Esophagus (tissue), 2 donors: ENCODE data around the gene TMEM117. TPM values are rescaled to one million over a fixed set of nuclear protein-coding genes. Genes with fewer than 3 reads are reported as not detected.

Source experiments
- H3K27ac ChIP-seq, 2 donors: one replicate each; pipeline ENCODE4 v1.5.1; 2013; ENCODE audit warnings: low read depth in 2 of 2, mild to moderate bottlenecking in 2 of 2, inconsistent platforms in 1 of 2, low read length in 1 of 2, moderate library complexity in 1 of 2
- H3K27me3 ChIP-seq, 2 donors: one replicate each; pipeline ENCODE4 v1.6.1; 2013; ENCODE audit warnings: low read length in 2 of 2, control low read depth in 1 of 2, mild to moderate bottlenecking in 1 of 2; ENCODE audit not compliant: insufficient read depth in 2 of 2, control insufficient read depth in 1 of 2
- H3K36me3 ChIP-seq, 2 donors: one replicate each; pipeline ENCODE4 v1.6.1; 2013; ENCODE audit warnings: low read length in 1 of 2; ENCODE audit not compliant: control insufficient read depth in 2 of 2, insufficient read depth in 2 of 2
- H3K4me1 ChIP-seq, 2 donors: one replicate each; pipeline ENCODE4 v1.6.1; 2013; ENCODE audit warnings: low read length in 1 of 2; ENCODE audit not compliant: control insufficient read depth in 2 of 2, insufficient read depth in 2 of 2
- H3K4me3 ChIP-seq, 2 donors: one replicate each; pipeline ENCODE4 v1.5.1; 2013; ENCODE audit warnings: low read length in 2 of 2, mild to moderate bottlenecking in 2 of 2, low read depth in 1 of 2, moderate library complexity in 1 of 2
- H3K9me3 ChIP-seq, 2 donors: one replicate each; pipeline ENCODE4 v1.6.1; 2013; ENCODE audit warnings: mild to moderate bottlenecking in 2 of 2, low read depth in 1 of 2, low read length in 1 of 2, moderate library complexity in 1 of 2; ENCODE audit not compliant: control insufficient read depth in 2 of 2, insufficient read depth in 1 of 2
- WGBS, 2 donors: extraction: QIAGEN DNeasy Blood & Tissue Kit; methylation state at CpG; one replicate each; pipeline ENCODE4 v1.1.7; 2013; 5-methylcytosine and 5-hydroxymethylcytosine counted together
- polyA plus RNA-seq, 2 donors: library from polyadenylated mRNA; stranded (reverse); fragments of 200-250 nt; gene quantifications; one replicate each; pipeline ENCODE4 v1.2.3, GENCODE V29; 2013
- donor health status: healthy with polysubstance abuse.
- donor health status: Bipolar disorder and iron deficiency.

TMEM117 gene
- polyA plus RNA-seq, 2 donors = 5.2 to 6.6 TPM

DNA sequence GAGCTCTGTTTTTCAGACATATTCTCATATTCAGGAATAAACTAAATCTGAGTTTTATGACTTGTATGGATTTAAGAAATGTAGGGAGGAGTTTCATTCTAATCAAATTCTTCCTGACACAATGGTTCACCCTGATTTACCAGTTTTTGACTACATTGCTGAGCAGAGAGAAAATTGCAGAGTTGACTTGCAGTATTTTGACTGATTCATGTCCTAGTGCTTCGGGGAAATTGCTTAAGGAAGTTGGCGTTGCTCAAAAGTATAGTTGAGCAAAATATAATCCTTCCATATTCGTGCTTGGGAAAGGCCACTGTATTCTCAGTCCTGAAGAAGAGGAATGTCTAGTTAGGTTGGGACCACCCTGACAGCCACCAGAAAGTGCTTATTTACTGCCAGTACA is 28.5 kb upstream of the TMEM117 start:
- peak overlapping the region in 1 of 2 donors; percentile 97 for H3K4me3 ChIP-seq
- no peaks in the 10 kb centered on the region for H3K36me3 ChIP-seq
- H3K27ac ChIP-seq = peak overlapping the region; percentile 71 to 90
- no peaks in the 10 kb centered on the region for H3K27me3 ChIP-seq
- H3K4me1 ChIP-seq = no peaks in the 10 kb centered on the region
- no peaks in the 10 kb centered on the region for H3K9me3 ChIP-seq
- WGBS, 2 donors = 54 to 62% methylated on average over 3 of the region's 3 CpGs

DNA sequence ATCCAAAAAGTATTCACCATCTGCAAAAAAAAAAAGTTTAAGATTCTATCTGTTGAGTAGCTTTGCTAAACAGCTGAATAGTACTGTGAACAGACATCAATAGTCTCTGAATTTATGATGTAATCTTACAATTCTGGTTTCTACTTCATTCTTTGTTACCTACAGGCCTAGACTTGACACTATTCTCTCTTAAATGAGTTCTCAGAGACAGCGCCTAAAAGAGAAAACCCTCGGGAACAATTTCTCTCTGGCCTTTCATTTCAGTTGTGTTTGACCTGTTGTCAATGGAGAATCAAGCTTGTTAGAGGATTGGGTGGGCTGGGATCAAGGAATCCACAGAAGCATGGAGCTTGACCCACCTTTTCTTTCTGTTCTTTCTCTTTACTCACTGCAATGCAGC is 23.8 kb upstream of the TMEM117 start:
- Histone ChIP-seq H3K4me3 (no peak overlapping the region), H3K27me3 (no peaks in the 10 kb centered on the region), H3K27ac (peak overlapping the region; percentile 86), H3K36me3 (no peaks in the 10 kb centered on the region), H3K9me3 (no peaks in the 10 kb centered on the region), H3K4me1 (no peaks in the 10 kb centered on the region)
- WGBS, 2 donors = 49 to 65% methylated on average over 2 of the region's 2 CpGs

DNA sequence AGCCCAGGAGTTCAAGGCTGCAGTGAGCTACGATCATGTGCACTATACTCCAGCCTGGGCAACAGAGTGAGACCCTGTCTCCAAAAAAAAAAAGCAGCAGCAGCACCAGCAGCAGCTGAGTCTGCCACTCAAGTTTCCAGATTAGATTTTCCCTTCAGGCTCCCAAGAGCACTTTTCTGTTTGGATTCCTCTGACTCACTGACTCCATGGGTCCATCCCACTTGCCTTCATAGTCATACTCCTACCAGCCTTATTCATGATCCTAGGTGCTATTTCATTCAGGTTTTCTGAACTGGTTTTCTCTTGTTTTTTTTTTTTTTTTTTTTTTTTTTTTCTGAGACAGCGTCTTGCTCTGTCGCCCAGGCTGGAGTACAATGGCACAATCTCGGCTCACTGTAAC is 23.0 kb upstream of the TMEM117 start:
- peak overlapping the region; percentile 82 to 86 for H3K27ac ChIP-seq
- H3K36me3 ChIP-seq = no peaks in the 10 kb centered on the region
- H3K4me1 ChIP-seq = no peaks in the 10 kb centered on the region
- WGBS, 2 donors = 67 to 86% methylated on average over 4 of the region's 4 CpGs
- no peaks in the 10 kb centered on the region for H3K9me3 ChIP-seq
- no peak overlapping the region for H3K4me3 ChIP-seq
- H3K27me3 ChIP-seq = no peaks in the 10 kb centered on the region

DNA sequence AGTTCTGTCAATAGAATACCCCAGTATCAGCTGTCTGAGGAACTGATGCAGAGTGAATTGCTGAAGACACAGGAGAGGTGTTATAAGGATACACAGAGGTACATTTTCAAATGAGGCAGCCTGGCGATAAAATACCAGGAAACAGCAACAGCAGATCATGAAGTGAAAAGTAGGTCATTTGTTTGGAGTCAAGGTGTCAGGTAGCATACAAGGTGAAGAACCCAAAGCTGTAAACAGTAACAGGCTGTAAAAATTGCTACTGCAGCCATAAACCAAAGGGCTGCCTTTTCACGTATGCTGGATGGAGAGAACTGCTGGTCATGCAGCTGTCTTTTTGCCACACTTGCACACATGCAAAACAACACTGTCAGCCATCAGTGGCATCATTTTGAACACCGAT is 20.5 kb upstream of the TMEM117 start:
- no peaks in the 10 kb centered on the region for H3K27me3 ChIP-seq
- H3K9me3 ChIP-seq = no peaks in the 10 kb centered on the region
- no peaks in the 10 kb centered on the region for H3K36me3 ChIP-seq
- no peaks in the 10 kb centered on the region for H3K4me1 ChIP-seq
- H3K27ac ChIP-seq = no peak overlapping the region
- no peak overlapping the region for H3K4me3 ChIP-seq
- 73 to 74% methylated on average over 3 of the region's 3 CpGs for WGBS, 2 donors

DNA sequence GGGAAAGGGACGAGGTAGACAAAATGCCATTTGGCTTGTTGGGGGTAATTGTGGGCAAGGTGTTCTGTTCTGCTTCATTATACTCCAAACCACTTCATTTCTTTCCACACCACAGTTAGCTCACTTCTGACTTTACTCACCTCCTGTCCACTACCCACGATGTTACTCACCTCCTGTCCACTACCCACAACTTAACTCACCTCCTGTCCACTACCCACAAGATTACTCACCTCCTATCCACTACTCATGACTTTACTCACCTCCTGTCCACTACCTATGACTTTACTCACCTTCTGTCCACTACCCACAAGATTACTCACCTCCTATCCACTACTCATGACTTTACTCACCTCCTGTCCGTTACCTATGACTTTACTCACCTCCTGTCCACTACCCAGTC is 19.7 kb upstream of the TMEM117 start:
- Histone ChIP-seq H3K36me3 (no peaks in the 10 kb centered on the region), H3K4me1 (no peaks in the 10 kb centered on the region), H3K9me3 (no peaks in the 10 kb centered on the region), H3K27ac (no peak overlapping the region), H3K27me3 (no peaks in the 10 kb centered on the region), H3K4me3 (no peak overlapping the region)
- WGBS, 2 donors = 82 to 85% methylated on average over 3 of the region's 3 CpGs

DNA sequence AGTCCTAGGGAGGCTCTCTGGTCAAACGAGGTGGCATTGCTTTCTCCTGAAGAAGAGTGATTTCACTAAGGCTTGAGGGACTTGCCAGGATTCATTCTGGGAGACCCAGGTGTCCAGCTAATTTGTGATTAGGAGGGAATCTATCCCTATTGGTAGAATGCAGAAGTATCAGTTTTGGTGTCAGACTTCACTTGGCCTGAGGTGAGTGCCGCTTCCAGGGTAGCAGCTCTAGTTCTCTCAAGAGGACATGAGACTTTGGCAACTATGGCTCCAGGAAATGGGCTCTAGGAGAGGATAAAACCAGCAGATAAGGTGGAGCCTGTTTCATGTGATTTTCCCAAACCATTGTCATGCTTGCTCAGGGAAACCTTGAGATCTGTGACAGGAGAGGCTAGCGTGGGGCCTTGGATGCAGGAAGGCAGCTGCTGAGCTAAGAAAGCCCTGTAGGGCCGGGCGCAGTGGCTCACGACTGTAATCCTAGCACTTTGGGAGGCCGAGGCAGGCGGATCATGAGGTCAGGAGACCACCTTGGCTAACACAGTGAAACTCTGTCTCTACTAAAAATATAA is 11.6 kb upstream of the TMEM117 start:
- no peak overlapping the region for H3K27ac ChIP-seq
- H3K9me3 ChIP-seq = no peaks in the 10 kb centered on the region
- no peaks in the 10 kb centered on the region for H3K4me1 ChIP-seq
- no peaks in the 10 kb centered on the region for H3K36me3 ChIP-seq
- 91% methylated on average over 8 of the region's 8 CpGs for WGBS, 2 donors
- H3K27me3 ChIP-seq = no peaks in the 10 kb centered on the region
- no peak overlapping the region for H3K4me3 ChIP-seq

DNA sequence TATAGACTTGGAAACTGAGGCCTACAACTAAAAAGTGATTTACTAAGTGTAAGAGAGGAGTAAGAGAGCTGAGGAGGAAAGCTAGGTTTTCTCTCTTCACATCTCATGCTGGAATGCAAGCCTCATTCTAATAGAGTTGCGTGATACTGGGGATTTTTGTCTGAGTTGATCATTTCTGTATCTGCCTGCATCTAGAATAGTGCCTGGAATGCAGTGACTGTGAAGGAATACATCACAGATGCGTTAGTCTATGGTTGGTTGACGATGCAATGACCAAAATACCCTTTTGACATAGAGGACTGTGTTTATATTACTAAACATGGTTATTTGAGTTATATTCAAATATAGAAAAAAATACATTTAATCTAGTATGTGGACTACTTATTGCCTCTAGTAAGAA is 9.2 kb upstream of the TMEM117 start:
- Histone ChIP-seq H3K9me3 (no peaks in the 10 kb centered on the region), H3K4me3 (no peak overlapping the region), H3K27me3 (no peaks in the 10 kb centered on the region), H3K4me1 (no peaks in the 10 kb centered on the region), H3K36me3 (no peaks in the 10 kb centered on the region), H3K27ac (no peak overlapping the region)
- 87 to 93% methylated on average over 3 of the region's 3 CpGs for WGBS, 2 donors

DNA sequence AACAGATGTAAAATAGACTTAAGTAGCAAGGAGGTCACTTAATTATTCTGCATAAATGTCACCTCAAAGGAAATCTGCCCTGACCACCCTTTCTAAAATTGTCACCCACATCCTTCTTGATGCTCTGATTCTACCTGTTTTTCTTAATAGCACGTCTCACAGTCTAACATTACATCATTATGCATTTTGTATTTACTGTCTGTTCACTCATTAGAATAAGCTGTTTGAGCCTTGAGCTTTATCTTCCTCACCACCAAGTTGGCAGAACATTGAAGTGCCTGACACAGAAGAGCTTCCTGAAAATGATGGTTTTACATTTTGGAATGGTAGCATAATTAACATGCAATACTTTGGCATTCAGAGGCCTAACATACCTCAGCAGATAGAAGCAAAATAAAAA is 8.8 kb upstream of the TMEM117 start:
- H3K4me3 ChIP-seq = no peak overlapping the region
- no peaks in the 10 kb centered on the region for H3K4me1 ChIP-seq
- H3K27ac ChIP-seq = no peak overlapping the region
- H3K9me3 ChIP-seq = no peaks in the 10 kb centered on the region
- no peaks in the 10 kb centered on the region for H3K27me3 ChIP-seq
- no peaks in the 10 kb centered on the region for H3K36me3 ChIP-seq
- 74 to 80% methylated on average over 1 of the region's 1 CpG for WGBS, 2 donors

DNA sequence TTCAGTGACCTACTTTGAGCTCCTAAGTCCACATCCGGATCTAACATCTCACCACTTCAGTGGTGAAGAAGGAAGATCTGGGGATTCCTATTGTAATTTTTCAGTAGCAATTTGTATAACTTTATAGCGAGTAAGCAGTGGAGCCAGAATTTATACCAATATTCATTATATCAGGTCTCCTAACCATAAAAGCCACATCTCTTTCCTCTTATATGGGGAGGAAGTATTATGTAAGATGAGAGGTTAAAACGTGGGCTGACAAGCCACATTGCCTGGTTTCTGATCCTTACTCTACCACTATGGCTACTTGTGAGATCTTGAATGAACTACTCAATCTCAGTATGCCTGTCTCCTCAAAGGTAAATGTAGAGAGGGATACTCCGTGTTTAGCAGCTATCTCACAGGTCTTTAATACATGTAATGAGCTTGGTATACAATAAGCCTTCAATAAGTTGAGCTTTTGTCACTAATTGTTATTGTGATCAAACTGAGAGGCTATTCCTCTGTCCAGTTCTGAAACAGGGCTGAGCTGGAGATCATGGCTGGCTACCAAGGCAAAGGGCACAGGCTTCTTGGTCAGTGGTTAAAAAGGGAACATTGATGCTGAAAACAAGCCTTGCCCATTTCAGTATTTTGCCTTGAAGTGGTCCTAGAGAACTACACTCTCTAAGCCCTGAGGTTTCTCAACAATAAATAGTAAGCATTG is 3.3 kb upstream of the TMEM117 start:
- Histone ChIP-seq H3K9me3 (no peaks in the 10 kb centered on the region), H3K27me3 (no peaks in the 10 kb centered on the region), H3K4me1 (peaks cover 0 to 3% of the 10 kb centered on the region in 2 donors), H3K4me3 (no peak overlapping the region), H3K27ac (no peak overlapping the region), H3K36me3 (no peaks in the 10 kb centered on the region)
- whole genome bisulfite sequencing, 2 donors = 67 to 76% methylated on average over 4 of the region's 4 CpGs

DNA sequence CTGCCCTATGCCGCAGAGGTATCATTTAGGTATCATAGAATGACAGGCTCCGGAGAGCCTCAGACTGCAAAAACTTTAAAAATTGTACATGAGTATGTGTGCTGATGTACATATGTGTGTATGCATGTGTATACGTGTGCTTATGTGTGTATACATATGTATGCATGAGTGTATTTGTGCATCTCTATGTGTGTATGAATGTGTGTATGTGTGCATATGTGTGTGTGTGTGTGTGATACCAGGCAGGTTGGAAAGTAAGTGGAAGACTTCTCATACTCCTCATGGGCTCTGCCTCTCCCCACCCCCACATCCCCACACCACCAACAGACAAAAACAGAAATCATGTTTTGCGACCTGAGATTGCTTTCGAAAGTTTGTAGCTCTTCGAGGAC is 621 bp upstream of the TMEM117 start:
- peak overlapping the region; percentile 96 to 97 for H3K27ac ChIP-seq
- 39 to 43% methylated on average over 6 of the region's 6 CpGs for whole genome bisulfite sequencing, 2 donors

More for the DNA sequence above, 621 bp upstream of the TMEM117 start:
- Histone ChIP-seq H3K27me3 (no peaks in the 10 kb centered on the region), H3K4me3 (peak overlapping the region; percentile 84 to 97), H3K36me3 (no peaks in the 10 kb centered on the region), H3K9me3 (no peaks in the 10 kb centered on the region), H3K4me1 (peaks cover 0 to 3% of the 10 kb centered on the region in 2 donors)
